ENCODE results near the gene OPTC.

DNA sequence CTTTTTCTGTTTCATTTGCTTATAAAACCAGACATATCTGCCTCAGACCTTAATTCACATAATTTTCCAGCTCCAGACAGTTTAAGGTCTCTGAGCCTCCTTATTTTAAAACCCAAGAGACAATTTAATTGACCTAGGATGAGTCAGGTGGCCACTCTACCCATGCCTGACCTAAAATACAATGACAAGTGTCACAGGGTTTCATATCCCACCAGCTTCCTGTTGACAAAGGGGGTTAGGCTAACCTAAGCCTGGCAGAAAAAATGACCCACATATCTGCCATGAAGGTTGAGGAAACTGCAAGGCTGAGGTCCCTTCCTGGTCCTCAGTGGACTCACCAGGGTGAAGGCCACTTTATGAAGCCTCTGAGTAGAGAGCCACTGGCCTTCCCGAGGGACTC is 52.3 kb downstream of the OPTC start:
- TF ChIP-seq, protein P1, sequence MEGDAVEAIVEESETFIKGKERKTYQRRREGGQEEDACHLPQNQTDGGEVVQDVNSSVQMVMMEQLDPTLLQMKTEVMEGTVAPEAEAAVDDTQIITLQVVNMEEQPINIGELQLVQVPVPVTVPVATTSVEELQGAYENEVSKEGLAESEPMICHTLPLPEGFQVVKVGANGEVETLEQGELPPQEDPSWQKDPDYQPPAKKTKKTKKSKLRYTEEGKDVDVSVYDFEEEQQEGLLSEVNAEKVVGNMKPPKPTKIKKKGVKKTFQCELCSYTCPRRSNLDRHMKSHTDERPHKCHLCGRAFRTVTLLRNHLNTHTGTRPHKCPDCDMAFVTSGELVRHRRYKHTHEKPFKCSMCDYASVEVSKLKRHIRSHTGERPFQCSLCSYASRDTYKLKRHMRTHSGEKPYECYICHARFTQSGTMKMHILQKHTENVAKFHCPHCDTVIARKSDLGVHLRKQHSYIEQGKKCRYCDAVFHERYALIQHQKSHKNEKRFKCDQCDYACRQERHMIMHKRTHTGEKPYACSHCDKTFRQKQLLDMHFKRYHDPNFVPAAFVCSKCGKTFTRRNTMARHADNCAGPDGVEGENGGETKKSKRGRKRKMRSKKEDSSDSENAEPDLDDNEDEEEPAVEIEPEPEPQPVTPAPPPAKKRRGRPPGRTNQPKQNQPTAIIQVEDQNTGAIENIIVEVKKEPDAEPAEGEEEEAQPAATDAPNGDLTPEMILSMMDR (IDR thresholded peaks at IDR 0.05) = no peak
- no peak for TF ChIP-seq POLR2A (IDR thresholded peaks at IDR 0.05)

All from stomach (tissue), 4 donors.